Lung (tissue), 12 donors: ENCODE measurements around the gene KCNG2. TPM values are rescaled to one million over a fixed set of nuclear protein-coding genes. Genes with fewer than 3 reads are reported as not detected.

Experiments used
- ATAC-seq: fragments of 200-7000 bp; cut with Tn5 transposase; one replicate; pipeline ENCODE4 v1.9.1; 2020; ENCODE audit warnings: moderate number of reproducible peaks; ENCODE audit not compliant: insufficient read depth, low FRiP score
- DNase-seq, 3 donors: peaks; one replicate each; pipeline ENCODE4 v3.0.0-alpha.2; 2013 to 2017
- H3K27ac ChIP-seq, 2 donors: one replicate each; pipeline ENCODE4 v1.5.1; 2013; ENCODE audit warnings: mild to moderate bottlenecking in 2 of 2, moderate library complexity in 2 of 2, control low read depth in 1 of 2, inconsistent platforms in 1 of 2, low read depth in 1 of 2, low read length in 1 of 2
- H3K27me3 ChIP-seq, 3 donors: one replicate each; pipeline ENCODE4 v1.5.1; 2013; ENCODE audit warnings: low read length in 2 of 3; ENCODE audit not compliant: control insufficient read depth in 3 of 3, insufficient read depth in 3 of 3
- H3K36me3 ChIP-seq, 4 donors: one replicate each; pipeline ENCODE4 v1.5.1; 2013; ENCODE audit warnings: low read length in 4 of 4, mild to moderate bottlenecking in 1 of 4, moderate library complexity in 1 of 4; ENCODE audit not compliant: control insufficient read depth in 4 of 4, insufficient read depth in 4 of 4
- H3K4me1 ChIP-seq, 5 donors: one replicate each; pipeline ENCODE4 v1.5.1; 2013; ENCODE audit warnings: low read length in 5 of 5, mild to moderate bottlenecking in 2 of 5, moderate library complexity in 1 of 5; ENCODE audit not compliant: control insufficient read depth in 5 of 5, insufficient read depth in 5 of 5
- H3K4me3 ChIP-seq: one replicate; pipeline ENCODE4 v1.5.1; 2013; ENCODE audit warnings: mild to moderate bottlenecking, control low read depth, moderate library complexity
- H3K9ac ChIP-seq, 2 donors: one replicate each; pipeline ENCODE4 v1.5.1; 2013; ENCODE audit warnings: low read length in 2 of 2, control low read depth in 1 of 2; ENCODE audit not compliant: insufficient read depth in 1 of 2
- H3K9me3 ChIP-seq, 4 donors: one replicate each; pipeline ENCODE4 v1.5.1; 2013; ENCODE audit warnings: low read length in 3 of 4, mild to moderate bottlenecking in 1 of 4, moderate library complexity in 1 of 4; ENCODE audit not compliant: control insufficient read depth in 4 of 4, insufficient read depth in 3 of 4
- WGBS, 2 donors: extraction: QIAGEN DNeasy Blood & Tissue Kit; methylation state at CpG; one replicate each; pipeline ENCODE4 v1.1.7; 2013; 5-methylcytosine and 5-hydroxymethylcytosine counted together
- polyA plus RNA-seq, 2 donors: library from polyadenylated mRNA; stranded (reverse); fragments of 200-250 nt; gene quantifications; one replicate each; pipeline ENCODE4 v1.2.1, GENCODE V29; 2013
- total RNA-seq, 2 donors: library from RNA; depleted of rRNA in 1 of 2; stranded (reverse); fragments of >200 nt in 1 of 2; gene quantifications; one replicate each; pipeline ENCODE4 v1.2.1, GENCODE V29; 2014 to 2021
- TF ChIP-seq, protein P1 (sequence below): IDR thresholded peaks from 2 replicates; pipeline ENCODE4 v1.5.1; 2012; ENCODE audit warnings: mild to moderate bottlenecking; ENCODE audit errors: control extremely low read depth, extremely low read depth
- donor health status: control.
- donor health status: control.
- donor health status: Bipolar disorder and iron deficiency.
- donor health status: healthy.
- donor health status: DM: yes; HTN: yes; CAD: no.

Gene KCNG2
- total and polyA plus RNA-seq, 4 donors = 0.16 to 1.8 (median 1.2) TPM

DNA sequence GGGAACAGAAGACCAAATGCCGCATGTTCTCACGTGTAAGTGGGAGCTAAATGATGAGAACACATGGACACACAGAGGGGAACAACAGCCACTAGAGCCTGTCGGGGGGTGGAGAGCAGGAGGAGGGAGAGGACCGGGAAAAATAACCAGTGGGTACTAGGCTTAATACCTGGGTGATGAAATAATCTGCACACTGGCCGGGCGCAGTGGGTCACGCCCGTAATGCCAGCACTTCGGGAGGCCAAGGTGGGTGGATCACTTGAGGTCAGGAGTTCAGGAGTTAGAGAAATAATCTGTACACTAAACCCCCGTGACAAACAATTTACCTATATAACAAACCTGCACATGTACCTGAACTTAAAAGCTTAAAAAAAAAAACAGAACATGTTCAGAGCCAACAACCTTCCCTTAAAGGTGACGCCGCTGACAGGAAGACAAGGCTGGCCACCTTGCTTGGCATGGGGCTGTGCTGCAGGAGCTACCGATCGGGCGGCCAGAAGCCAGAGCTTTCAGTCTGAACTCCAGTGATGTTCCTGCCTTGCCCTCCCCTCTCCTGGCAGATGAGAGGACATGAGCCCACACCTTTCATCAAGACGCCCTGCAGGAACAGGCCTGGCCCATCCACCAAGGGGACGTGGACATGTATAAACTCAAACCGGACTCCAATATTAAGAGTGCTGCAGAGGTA, 142.5 kb downstream of the KCNG2 start:
- H3K4me3 ChIP-seq = no peak overlapping the region
- H3K27me3 ChIP-seq = no peaks in the 10 kb centered on the region
- 87 to 91% methylated on average over 18 of the region's 18 CpGs for WGBS, 2 donors
- DNase-seq (peak in 1 of 3 donors; percentile 11), ATAC-seq (no peak)
- H3K36me3 ChIP-seq = peaks cover 3 to 49% (median 31%) of the 10 kb centered on the region in 4 donors
- no peak overlapping the region for H3K9ac ChIP-seq
- peaks cover 0 to 5% (median 0%) of the 10 kb centered on the region in 4 donors for H3K9me3 ChIP-seq
- TF ChIP-seq, protein P1, sequence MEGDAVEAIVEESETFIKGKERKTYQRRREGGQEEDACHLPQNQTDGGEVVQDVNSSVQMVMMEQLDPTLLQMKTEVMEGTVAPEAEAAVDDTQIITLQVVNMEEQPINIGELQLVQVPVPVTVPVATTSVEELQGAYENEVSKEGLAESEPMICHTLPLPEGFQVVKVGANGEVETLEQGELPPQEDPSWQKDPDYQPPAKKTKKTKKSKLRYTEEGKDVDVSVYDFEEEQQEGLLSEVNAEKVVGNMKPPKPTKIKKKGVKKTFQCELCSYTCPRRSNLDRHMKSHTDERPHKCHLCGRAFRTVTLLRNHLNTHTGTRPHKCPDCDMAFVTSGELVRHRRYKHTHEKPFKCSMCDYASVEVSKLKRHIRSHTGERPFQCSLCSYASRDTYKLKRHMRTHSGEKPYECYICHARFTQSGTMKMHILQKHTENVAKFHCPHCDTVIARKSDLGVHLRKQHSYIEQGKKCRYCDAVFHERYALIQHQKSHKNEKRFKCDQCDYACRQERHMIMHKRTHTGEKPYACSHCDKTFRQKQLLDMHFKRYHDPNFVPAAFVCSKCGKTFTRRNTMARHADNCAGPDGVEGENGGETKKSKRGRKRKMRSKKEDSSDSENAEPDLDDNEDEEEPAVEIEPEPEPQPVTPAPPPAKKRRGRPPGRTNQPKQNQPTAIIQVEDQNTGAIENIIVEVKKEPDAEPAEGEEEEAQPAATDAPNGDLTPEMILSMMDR = no peak
- H3K4me1 ChIP-seq = peaks cover 0 to 10% (median 0%) of the 10 kb centered on the region in 5 donors
- H3K27ac ChIP-seq = no peak overlapping the region

DNA sequence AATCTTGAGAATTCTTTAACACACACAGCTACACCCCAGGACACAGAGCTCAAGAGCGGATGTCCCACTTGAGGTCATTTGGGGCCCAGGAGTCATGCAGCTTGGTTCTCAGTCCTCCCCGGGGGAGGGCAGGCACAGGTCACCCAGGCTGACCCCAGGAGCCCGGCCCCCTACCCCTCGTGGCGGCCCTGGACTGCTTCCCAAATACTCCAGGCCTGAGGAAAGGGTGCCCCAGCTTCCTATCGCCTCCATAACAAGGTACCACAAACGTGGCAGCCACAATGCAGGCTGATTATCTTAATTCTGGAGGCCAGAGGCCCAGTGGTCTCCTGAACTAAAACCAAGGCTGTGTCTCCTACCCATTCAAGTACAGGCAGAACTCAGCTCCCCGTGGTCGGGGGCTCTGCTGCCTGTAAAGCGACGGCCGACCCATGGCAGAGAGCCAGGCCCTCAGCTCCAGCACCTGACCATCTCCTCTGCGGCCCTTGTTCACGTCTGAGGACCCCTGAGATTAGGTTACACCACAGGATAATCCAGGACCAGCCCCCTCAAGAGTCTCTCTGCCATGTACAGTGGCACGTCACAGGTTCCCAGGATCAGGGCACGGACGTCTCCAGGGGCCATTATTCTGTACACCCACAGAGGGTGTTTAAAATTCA, 143.2 kb downstream of the KCNG2 start:
- H3K36me3 ChIP-seq = peaks cover 3 to 42% (median 26%) of the 10 kb centered on the region in 4 donors

DNA sequence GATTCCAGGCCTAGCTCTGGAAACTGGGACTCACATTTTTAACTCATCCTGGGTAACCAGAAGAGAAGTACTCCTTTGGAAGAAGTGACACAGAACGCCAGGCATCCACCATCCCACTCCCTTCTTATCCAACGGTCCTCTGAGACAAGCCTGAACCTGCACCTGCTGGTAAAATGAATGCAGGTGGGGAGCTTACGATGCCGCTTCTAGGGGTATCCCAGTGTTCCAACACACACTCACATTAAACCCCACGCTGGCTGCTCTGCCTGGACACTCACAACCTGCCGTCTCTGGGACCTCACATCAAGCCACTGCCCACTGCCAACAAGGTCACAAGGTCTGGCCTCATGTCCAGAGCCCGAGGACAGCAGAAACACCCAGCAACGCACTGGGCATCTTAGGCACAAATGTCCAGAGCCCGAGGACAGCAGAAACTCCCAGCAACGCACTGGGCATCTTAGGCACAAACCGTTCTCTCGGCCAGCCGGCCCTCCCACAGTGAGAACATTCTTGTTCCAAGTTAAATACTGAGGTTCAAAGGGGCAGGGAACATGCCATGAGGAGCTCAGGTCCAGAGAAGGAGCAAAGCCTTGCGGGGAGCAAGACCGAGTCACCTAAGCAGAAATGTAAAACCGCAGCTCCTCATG, 143.9 kb downstream of the KCNG2 start:
- Histone ChIP-seq H3K4me1 (peaks cover 0 to 11% (median 0%) of the 10 kb centered on the region in 5 donors), H3K27me3 (no peaks in the 10 kb centered on the region), H3K9me3 (no peaks in the 10 kb centered on the region), H3K4me3 (no peak overlapping the region), H3K27ac (no peak overlapping the region), H3K36me3 (peaks cover 3 to 40% (median 25%) of the 10 kb centered on the region in 4 donors), H3K9ac (no peak overlapping the region)
- 89 to 94% methylated on average over 16 of the region's 16 CpGs for WGBS, 2 donors
- ATAC-seq = no peak
- no peak for DNase-seq
- TF ChIP-seq, protein P1 = no peak

More for the DNA sequence above, 143.2 kb downstream of the KCNG2 start:
- WGBS, 2 donors = 77 to 92% methylated on average over 17 of the region's 17 CpGs
- no peak overlapping the region for H3K27ac ChIP-seq
- H3K9me3 ChIP-seq = peaks cover 0 to under 1% (median 0%) of the 10 kb centered on the region in 4 donors
- TF ChIP-seq, protein P1 = no peak
- DNase-seq (peak in 1 of 3 donors; percentile 9), ATAC-seq (no peak)
- no peak overlapping the region for H3K4me3 ChIP-seq
- no peaks in the 10 kb centered on the region for H3K27me3 ChIP-seq
- no peak overlapping the region for H3K9ac ChIP-seq
- H3K4me1 ChIP-seq = peaks cover 0 to 11% (median 0%) of the 10 kb centered on the region in 5 donors
